Activated T-helper 1 cell treated with anti-CD3 and anti-CD28 coated beads, Interleukin-12 subunit alpha, Interleukin-12 subunit beta, Interleukin-2, Interleukin-4 antibody, amounts not matched to agents 30 ng/mL and 10 ng/mL and 1 ng/mL, durations not matched to agents 14 hours and 24 hours and 36 hours (primary cell): ENCODE results near the gene RBBP9. TPM values are rescaled to one million over a fixed set of nuclear protein-coding genes. Genes with fewer than 3 reads are reported as not detected.
A peak's percentile ranks its signal among the peaks of the same experiment; 100 is the strongest.
"Not testable (repeated sequence)": the region's sequence is repeated elsewhere in the genome, so short reads cannot be mapped to it uniquely, and the experiment has no call there.

Source experiments
- DNase-seq: peaks from one replicate; pipeline ENCODE4 v3.0.0; 2021; ENCODE audit warnings: low spot score
- H3K27ac Mint-ChIP-seq: one replicate; pipeline ENCODE4 v1.8.0; 2021; ENCODE audit warnings: mild to moderate bottlenecking, mixed read lengths
- H3K27me3 Mint-ChIP-seq: one replicate; pipeline ENCODE4 v1.8.0; 2022; ENCODE audit warnings: mild to moderate bottlenecking, moderate library complexity, mixed read lengths; ENCODE audit not compliant: insufficient read depth
- H3K36me3 Mint-ChIP-seq: one replicate; pipeline ENCODE4 v1.8.0; 2021; ENCODE audit warnings: low read depth, mixed read lengths
- H3K4me1 Mint-ChIP-seq: one replicate; pipeline ENCODE4 v1.8.0; 2021; ENCODE audit warnings: low read depth, mixed read lengths
- H3K4me3 Mint-ChIP-seq: one replicate; pipeline ENCODE4 v1.8.0; 2021; ENCODE audit warnings: mild to moderate bottlenecking, moderate library complexity, mixed read lengths
- H3K9me3 Mint-ChIP-seq: one replicate; pipeline ENCODE4 v1.8.0; 2021; ENCODE audit warnings: mixed read lengths
- intact Hi-C: fragments of 100-400 bp; cut with micrococcal nuclease; formaldehyde crosslinking; loops from one replicate; pipeline ENCODE4 v1.15.1; 2024
- total RNA-seq: library from RNA; stranded (reverse); gene quantifications from 2 replicates; pipeline ENCODE4 v1.2.3, GENCODE V29; 2022

The RBBP9 gene
- total RNA-seq = 18.6 and 18.7 TPM in 2 replicates

DNA sequence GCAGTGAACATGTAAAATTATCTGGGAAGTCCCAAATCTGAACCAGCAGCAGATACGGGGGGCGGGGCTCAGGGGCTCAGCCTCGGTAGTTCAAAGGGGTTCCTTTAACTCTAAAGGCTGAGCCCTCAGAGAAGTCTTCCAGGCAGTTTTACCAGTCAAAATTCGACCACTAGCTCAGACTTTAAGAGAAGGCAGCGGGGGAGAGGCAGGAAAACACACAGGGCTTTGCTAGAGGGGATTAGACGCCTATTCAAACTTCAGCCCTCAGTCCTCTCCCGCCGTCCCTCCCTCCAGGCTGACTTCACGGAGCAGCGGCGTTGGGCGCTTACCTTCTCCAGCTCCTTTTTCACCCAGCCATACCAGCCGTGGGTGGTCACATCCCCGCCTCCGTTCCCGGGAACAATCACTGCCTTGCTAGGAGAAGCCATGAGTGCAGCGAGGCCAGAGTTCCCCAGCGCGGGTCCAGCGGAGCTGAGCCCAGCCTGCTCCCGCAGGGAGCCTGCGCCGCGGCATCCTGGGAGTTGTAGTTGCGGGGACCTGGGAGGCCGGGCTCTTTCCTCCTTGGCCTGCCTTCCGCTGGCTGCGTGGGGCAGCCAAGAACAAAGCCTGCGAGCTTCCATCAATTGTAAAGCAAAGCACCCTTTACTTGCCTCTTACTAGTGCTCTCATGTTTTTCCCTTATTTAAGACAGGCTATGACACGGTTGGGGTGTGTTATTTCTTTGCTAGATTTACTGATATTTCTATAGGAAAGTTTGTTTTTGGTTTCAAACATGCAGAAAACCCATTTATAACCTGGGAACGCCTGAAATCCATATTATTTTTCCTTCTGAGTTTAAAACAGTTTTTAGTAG is at the start of gene RBBP9:
RBBP9 (minus strand) TSS at position 486 of the 853 bp plus-strand sequence; CDS start at position 428, 58 bp downstream.
- H3K36me3 Mint-ChIP-seq = peaks cover 8% of the 10 kb centered on the region
- intact Hi-C loops = loop anchor here (1.0 to 2.0 kb wide), 6 partner anchors 10 to 208 kb away; partner anchors contain the start of genes DZANK1, POLR3F, SEC23B and SMIM26
- H3K27ac Mint-ChIP-seq = peak within 1 kb of the TSS; percentile 64
- peaks cover 16% of the 10 kb centered on the region for H3K4me1 Mint-ChIP-seq
- DNase-seq = peak; percentile 70
- no peaks in the 10 kb centered on the region for H3K27me3 Mint-ChIP-seq
- H3K9me3 Mint-ChIP-seq = no peaks in the 10 kb centered on the region
- peak within 1 kb of the TSS; percentile 91 for H3K4me3 Mint-ChIP-seq

DNA sequence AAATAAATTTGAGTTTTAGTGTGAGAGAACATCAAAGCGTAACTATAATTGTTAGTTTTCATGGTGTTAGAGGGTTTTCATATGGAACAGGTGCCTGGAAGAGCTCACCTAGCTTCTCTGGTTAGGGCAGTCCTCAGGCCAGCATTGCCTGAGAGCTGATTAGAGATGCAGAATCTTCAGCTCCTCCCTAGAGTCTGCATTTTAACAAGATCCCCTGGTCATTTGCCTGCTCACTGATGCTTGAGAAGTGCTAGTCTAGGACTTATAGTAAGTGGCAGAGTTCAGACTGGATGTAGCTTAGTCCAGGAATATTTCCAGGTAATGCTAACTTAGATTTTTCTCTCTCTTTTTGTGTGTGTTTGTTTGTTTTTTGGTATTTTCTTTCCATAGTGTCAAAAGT is 48.5 kb upstream of the RBBP9 start:
- H3K9me3 Mint-ChIP-seq = no peaks in the 10 kb centered on the region
- intact Hi-C loops = no loop called here
- no peak for DNase-seq
- peaks cover 50% of the 10 kb centered on the region for H3K36me3 Mint-ChIP-seq
- H3K4me1 Mint-ChIP-seq = no peaks in the 10 kb centered on the region
- H3K27me3 Mint-ChIP-seq = no peaks in the 10 kb centered on the region
- no peak overlapping the region for H3K4me3 Mint-ChIP-seq
- no peak overlapping the region for H3K27ac Mint-ChIP-seq

DNA sequence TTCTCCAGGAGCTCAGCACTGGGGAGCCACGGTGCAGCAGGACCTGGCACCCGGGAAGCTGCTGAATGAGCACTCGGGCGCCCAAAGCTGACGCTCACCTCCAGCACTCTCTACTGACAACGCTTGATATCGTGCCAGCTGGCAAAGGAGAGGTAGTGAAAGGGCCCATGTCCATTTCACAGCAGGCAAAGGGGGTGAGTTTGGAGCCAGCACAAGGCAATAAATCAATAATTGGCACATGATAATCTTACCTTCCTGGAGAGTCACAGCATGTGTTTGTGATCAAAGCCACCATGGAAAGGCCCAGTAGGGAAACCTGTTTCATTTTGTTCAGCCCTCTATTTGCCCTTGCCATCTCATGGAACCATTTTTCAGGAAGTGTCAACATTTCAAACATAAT is 46.9 kb upstream of the RBBP9 start:
- no peaks in the 10 kb centered on the region for H3K4me1 Mint-ChIP-seq
- H3K27ac Mint-ChIP-seq = no peak overlapping the region
- H3K27me3 Mint-ChIP-seq = no peaks in the 10 kb centered on the region
- H3K9me3 Mint-ChIP-seq = no peaks in the 10 kb centered on the region
- no peak for DNase-seq
- H3K36me3 Mint-ChIP-seq = peaks cover 51% of the 10 kb centered on the region
- H3K4me3 Mint-ChIP-seq = no peak overlapping the region
- intact Hi-C loops = no loop called here

DNA sequence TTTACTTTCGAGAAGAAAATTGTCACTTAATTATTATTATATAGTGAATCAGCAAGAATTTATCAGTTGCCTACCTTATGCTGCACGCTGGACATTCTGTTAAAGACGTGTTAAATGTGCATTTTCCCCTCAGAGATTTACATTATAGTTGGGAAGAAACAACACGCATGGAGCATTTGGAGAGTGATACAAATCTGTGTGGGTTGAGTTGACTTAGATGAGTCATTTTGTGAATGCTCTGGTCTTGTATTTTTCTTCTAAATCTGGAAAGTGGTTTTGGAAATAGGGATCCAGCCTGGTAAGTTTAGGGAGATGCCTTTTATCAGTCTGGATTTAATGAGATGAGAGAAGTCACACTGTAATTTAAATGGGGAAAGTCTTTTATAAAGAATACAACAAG is 46.2 kb upstream of the RBBP9 start:
- Mint-ChIP-seq H3K9me3 (no peaks in the 10 kb centered on the region), H3K36me3 (peaks cover 47% of the 10 kb centered on the region), H3K27me3 (no peaks in the 10 kb centered on the region), H3K27ac (no peak overlapping the region), H3K4me1 (no peaks in the 10 kb centered on the region), H3K4me3 (no peak overlapping the region)
- DNase-seq = no peak
- intact Hi-C loops = no loop called here

DNA sequence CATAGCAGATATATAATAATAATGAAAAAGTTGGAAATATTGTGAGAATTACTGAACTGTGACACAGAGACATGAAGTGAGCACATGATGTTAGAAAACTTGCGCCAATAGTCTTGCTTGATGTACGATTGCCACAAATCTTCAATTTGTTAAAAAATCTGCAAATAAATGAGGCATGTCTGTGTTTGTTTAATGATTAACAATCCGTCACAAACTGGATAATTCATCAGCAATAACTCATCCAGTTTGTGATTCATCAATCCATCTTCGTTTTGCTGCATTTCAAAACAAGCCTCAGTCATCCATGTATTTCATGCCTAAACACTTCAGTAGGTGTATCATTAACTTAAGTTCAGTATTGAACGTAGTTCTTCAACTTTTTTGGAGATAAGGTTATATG is 44.7 kb upstream of the RBBP9 start:
- DNase-seq = no peak
- no peaks in the 10 kb centered on the region for H3K27me3 Mint-ChIP-seq
- H3K36me3 Mint-ChIP-seq = peaks cover 53% of the 10 kb centered on the region
- no peak overlapping the region for H3K4me3 Mint-ChIP-seq
- H3K9me3 Mint-ChIP-seq = no peaks in the 10 kb centered on the region
- intact Hi-C loops = no loop called here
- H3K27ac Mint-ChIP-seq = no peak overlapping the region
- no peaks in the 10 kb centered on the region for H3K4me1 Mint-ChIP-seq

DNA sequence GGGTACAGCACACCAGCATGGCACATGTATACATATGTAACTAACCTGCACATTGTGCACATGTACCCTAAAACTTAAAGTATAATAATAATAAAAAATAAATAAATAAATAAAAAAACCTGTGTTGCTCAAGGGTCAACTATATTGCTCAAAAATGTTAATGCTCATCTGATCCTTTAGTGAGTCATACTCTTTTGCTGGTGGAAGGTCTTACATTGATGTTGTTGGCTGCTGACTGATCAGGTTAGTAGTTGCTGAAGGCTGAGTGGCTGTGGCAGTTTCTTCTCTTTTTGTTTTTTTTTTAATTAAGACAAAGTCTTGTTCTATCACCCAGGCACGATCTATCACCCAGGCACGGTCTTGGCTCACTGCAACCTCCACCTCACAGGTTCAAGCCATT is 40.6 kb upstream of the RBBP9 start:
- no peak for DNase-seq
- intact Hi-C loops = no loop called here
- no peak overlapping the region for H3K4me3 Mint-ChIP-seq
- H3K36me3 Mint-ChIP-seq = peaks cover 54% of the 10 kb centered on the region
- H3K4me1 Mint-ChIP-seq = no peaks in the 10 kb centered on the region
- H3K27me3 Mint-ChIP-seq = no peaks in the 10 kb centered on the region
- H3K27ac Mint-ChIP-seq = no peak overlapping the region
- H3K9me3 Mint-ChIP-seq = no peaks in the 10 kb centered on the region

DNA sequence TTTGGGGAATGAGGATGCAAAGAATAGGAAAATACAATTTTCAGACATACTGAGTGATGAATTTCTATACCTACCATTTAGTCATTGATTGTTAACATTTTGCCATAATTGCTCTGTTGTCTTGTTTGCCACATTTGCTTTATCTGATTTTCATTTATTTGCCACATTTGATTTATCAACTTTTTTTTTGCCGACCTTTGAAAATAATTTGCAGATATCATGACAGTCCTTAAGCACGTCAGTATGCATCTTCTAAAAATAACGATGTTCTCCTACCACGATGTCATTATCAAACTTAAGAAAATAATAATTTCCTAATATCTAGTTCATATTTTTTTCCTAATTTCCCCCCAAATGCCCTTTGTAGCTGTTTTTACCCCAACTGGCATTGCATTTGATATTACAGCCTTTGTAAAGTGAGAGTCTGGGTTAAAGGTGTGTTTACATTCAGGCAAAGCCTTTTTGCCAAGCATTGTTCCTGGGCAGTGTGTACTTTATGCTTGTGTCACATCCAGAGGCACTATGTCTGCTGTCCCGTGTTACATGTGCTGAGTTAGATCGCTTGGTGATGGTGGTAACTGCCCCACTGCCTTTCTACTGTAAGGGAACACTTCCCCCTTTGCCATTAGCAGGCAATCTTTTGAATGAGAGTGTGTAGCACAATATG is 37.1 kb upstream of the RBBP9 start:
- Mint-ChIP-seq H3K4me3 (no peak overlapping the region), H3K9me3 (no peaks in the 10 kb centered on the region), H3K27ac (no peak overlapping the region), H3K36me3 (peaks cover 62% of the 10 kb centered on the region), H3K4me1 (no peaks in the 10 kb centered on the region), H3K27me3 (no peaks in the 10 kb centered on the region)
- DNase-seq = no peak
- intact Hi-C loops = no loop called here

DNA sequence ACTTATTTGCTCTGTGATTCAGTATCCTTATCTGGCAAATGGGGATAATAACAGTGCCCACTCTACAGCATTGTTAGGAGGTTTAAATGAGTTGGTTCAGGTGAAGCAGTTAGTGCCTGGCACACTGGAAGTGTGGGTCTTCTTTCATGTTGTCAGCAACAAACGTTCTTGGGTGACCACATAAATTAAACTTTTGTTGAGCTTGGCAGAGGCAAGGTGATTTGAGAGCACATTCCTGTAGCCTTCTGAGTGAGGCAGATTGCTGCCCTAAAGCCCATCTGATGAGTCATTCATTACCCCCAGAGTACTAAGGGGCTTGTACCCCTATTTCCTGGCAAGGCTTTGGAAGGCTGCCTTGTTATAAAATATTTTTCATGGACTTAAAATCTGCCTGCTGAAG is 36.5 kb upstream of the RBBP9 start:
- peaks cover 67% of the 10 kb centered on the region for H3K36me3 Mint-ChIP-seq

DNA sequence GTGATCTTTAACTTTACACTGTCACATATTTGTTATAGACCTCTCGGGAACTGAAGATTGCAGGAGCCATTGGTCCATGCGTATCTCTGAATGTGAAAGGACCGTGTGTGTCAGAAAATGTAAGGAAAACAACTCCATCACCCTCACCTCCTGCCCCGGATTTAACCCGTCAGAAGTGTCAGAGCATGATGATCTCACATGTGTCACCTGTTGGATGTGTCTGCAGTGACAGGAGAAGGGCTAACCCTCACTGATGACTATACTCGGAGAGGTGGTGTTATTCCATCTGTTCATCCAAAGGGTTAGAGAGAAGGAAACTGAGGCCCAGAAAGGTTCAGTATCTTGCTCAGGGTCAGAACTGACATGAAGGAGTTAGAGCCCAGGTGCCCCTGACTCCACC is 35.6 kb upstream of the RBBP9 start:
- DNase-seq = no peak
- H3K27ac Mint-ChIP-seq = no peak overlapping the region
- intact Hi-C loops = no loop called here
- no peaks in the 10 kb centered on the region for H3K4me1 Mint-ChIP-seq
- H3K4me3 Mint-ChIP-seq = no peak overlapping the region
- no peaks in the 10 kb centered on the region for H3K9me3 Mint-ChIP-seq
- H3K27me3 Mint-ChIP-seq = no peaks in the 10 kb centered on the region
- H3K36me3 Mint-ChIP-seq = peaks cover 69% of the 10 kb centered on the region

More for the DNA sequence above, 36.5 kb upstream of the RBBP9 start:
- H3K4me3 Mint-ChIP-seq = no peak overlapping the region
- H3K9me3 Mint-ChIP-seq = no peaks in the 10 kb centered on the region
- H3K27ac Mint-ChIP-seq = no peak overlapping the region
- intact Hi-C loops = no loop called here
- no peaks in the 10 kb centered on the region for H3K27me3 Mint-ChIP-seq
- DNase-seq = no peak
- H3K4me1 Mint-ChIP-seq = no peaks in the 10 kb centered on the region

DNA sequence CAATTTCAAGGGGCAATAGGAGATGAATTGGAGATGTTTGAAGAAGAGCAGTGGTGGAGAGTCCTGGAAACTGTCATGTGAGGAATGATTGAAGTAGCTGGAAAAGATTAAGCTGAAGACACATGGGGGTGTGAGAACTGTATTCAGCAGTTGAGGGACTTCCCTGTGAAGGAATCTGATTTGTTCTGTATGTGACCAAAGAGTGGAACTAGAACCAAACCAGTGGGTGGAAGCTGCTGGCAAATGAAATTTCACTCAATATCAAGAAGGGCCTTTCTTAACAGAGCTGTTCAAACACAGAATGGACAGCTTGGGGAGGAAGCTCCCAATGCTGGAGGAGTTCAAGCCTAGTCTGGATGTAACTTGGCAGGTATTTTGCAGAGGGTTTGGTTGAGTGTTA is 32.0 kb upstream of the RBBP9 start:
- Mint-ChIP-seq H3K36me3 (peaks cover 67% of the 10 kb centered on the region), H3K27me3 (no peaks in the 10 kb centered on the region), H3K9me3 (no peaks in the 10 kb centered on the region), H3K4me3 (no peak overlapping the region), H3K4me1 (no peaks in the 10 kb centered on the region), H3K27ac (no peak overlapping the region)
- intact Hi-C loops = no loop called here
- DNase-seq = no peak

DNA sequence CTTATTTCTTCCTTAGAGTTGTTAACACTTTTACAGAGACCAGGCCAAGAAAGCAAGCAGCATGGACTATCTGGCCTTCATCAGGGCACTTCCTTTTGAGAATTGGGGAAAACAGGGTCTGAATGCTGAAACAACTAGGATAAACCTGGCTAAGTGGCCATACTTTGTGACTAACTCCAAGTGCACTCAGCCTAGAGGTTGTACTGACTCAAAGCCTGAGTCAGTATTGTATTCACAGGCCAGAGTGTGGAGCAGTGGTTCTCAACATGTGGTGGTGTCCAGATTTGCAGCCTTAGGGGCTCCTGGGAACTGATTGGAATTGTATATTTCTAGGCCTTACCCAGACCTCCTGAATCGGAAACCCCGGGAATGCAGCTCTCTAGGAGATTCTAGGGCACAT is 30.8 kb upstream of the RBBP9 start:
- DNase-seq = no peak
- no peaks in the 10 kb centered on the region for H3K27me3 Mint-ChIP-seq
- no peak overlapping the region for H3K4me3 Mint-ChIP-seq
- H3K4me1 Mint-ChIP-seq = no peaks in the 10 kb centered on the region
- no peaks in the 10 kb centered on the region for H3K9me3 Mint-ChIP-seq
- H3K36me3 Mint-ChIP-seq = peaks cover 62% of the 10 kb centered on the region
- no peak overlapping the region for H3K27ac Mint-ChIP-seq
- intact Hi-C loops = no loop called here

DNA sequence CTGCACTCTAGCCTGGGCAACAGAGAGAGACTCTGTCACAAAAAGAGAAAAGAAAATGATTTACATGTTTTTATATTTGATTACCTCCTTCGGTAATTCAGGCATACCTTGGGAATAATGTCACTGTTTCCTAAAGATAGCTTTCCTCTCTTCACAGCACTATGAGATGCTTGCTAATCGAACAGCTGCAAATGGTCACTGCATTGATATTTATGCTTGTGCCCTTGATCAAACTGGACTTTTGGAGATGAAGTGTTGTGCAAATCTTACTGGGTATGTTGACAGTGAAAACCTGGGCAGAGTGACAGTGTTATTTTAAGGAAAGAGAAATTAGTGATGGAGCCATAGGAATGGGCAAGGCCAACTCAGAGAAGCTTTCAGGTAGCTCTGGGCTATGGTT is 30.3 kb upstream of the RBBP9 start:
- Mint-ChIP-seq H3K36me3 (peaks cover 57% of the 10 kb centered on the region), H3K9me3 (no peaks in the 10 kb centered on the region), H3K4me1 (no peaks in the 10 kb centered on the region), H3K27ac (no peak overlapping the region), H3K4me3 (no peak overlapping the region), H3K27me3 (no peaks in the 10 kb centered on the region)
- intact Hi-C loops = no loop called here
- DNase-seq = no peak

DNA sequence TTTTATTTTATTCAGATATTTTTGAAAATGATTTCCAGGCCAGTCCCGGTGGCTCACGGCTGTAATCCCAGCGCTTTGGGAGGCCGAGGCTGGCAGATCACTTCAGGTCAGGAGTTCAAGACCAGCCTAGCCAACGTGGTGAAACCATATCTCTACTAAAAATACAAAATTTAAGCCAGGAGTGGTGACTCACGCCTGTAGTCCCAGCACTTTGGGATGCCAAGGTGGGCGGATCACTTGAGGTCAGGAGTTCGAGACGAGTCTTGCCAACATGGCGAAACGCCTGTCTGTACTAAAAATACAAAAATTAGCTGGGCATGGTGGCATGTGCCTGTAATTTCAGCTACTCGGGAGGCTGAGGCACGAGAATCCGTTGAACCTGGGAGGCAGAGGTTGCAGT is 29.7 kb upstream of the RBBP9 start:
- H3K4me1 Mint-ChIP-seq, intact Hi-C loops, DNase-seq, H3K27ac Mint-ChIP-seq, H3K27me3 Mint-ChIP-seq, H3K9me3 Mint-ChIP-seq, H3K4me3 Mint-ChIP-seq: not testable (repeated sequence)
- H3K36me3 Mint-ChIP-seq = peaks cover 52% of the 10 kb centered on the region
